CD4-positive, alpha-beta T cell treated with Interleukin-1 beta for 1 hour (primary cell): ENCODE results near the gene MOB3B.
"Not testable (repeated sequence)": the region's sequence is repeated elsewhere in the genome, so short reads cannot be mapped to it uniquely, and the experiment has no call there.

Experiments used
- DNase-seq, 2 donors: peaks; one replicate each; pipeline ENCODE4 v3.0.0-alpha.2; 2020 to 2022

MOB3B gene

DNA sequence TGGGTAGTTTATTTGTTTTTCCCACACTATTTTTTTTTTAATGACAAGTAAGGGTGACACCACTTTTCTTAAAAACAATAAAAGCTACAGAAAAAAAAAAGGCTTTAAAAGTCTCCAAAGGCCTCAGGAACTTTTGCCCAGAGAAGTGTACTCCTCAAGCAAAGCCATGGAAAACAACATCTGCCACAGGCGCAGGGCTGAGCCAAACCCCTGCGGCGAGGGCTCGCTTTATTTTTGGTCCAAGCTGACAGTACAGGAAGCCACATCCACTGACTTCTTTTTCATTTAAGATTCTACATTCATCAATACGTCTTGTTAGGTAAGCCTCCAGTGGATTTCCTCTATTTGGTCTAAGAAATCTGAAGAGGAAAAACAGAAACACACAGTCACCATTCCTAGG is 57.4 kb downstream of the MOB3B start:
- no peak for DNase-seq

DNA sequence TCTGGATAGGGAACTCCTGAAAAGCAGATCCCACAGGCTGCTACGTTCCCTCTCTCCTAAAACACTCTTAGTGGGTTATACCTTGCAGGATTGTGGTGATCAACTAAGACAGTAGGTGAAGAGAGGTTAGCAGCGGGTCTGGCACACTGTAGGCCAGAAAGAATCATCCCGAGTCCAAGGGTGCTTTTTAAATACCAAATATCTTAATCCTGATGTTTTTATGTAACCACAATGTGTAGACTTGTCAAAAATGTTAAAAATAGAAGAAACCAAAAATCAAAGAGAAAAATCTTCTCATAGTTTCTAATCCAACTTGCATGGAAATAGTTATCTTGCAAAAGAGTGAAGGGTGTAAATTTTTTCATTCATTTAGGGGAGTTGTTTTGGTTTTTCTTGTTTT is 57.8 kb downstream of the MOB3B start:
- DNase-seq: no peak

DNA sequence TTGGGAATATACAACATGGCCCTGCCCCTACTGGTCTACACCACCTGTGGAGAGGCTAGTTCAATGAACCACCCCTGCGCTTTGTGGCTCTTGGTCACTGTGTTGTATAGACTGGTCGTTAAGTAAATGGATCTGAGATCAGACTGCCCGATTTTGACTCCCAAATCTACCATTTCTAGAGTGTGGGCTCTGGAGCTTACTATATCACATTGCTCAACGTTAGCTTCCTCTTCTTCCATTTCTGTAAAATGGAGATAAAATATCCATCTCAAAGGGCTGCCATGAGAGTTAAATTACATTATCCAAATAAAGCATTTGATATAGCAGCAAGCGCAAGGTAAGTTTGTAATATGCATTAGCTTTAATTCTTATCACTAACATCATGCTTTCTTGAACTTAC is 58.2 kb downstream of the MOB3B start:
- DNase-seq: no peak

DNA sequence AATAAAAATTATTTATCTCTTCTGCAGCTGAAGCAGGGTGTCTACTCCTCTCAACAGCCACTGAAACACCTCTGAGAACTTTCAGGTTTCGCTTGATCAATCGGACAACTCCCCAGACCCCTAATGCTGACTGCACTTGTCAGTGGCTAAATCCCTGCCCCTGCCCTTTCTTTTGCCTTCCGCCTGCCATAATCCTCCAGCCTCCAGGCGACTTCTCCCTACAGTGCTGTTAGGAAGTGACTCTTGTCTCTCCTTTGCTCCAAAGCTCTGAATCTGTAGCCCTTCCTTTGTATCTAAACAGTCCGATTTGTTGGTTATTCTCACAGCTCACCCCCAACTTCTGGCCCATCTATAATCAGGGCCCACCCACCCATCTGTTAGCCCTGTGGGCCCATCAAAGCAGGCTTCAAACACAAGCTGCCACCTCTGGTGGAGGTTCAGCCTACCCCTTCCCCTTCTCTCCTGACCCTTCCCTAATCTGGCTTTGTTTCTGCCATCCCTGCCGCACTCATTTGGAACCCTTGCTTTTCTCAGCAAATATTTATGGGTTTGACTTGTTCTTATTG is 59.2 kb downstream of the MOB3B start:
- no peak for DNase-seq

DNA sequence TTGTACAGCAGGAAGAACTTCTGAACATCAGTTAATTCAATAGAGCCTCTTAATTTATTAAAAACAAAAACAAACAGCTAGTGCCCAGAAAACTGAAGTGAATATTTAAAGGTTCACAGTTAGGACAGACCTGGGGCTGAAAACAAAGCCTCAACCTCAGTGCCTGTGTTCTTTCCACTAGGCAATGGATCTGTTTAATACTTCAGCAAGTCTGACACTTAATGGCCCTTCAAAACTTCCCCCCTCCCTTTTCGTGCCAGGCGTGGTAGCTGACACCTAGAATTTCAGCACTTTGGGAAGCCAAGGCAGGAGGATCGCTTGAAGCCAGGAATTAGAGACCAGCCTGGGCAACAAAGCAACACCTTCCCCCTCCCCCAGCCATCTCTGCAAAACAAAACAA is 60.1 kb downstream of the MOB3B start:
- DNase-seq: no peak

DNA sequence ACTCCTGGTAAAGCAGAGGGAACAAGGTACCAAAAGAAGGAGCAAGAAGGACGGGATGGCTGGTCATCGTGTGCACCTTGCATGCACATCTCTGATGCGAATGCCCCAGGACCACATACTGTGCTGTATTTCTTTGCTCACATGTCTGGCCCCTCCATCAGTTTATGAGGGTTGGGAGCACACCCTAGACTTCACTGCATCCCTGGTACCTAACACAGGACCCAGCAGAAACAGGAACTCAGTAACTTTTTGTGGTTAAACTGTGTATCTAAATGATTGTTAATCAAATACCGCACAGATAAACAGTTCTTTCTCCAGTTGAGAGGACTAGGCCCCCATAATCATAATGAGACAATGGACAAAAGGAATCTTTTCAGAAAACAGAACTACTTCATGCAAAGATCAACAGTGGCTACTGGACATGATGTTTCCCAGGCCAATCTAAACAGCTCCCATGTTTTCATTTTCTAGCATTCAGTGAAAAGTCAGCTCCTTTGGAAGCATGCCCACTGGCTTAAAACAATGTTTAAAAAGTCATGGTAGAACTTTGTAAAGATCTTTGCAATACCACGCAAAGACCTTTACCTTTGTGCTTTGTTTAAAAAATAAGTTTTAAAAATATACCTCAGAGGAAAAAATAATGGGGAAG is 61.0 kb downstream of the MOB3B start:
- no peak for DNase-seq

DNA sequence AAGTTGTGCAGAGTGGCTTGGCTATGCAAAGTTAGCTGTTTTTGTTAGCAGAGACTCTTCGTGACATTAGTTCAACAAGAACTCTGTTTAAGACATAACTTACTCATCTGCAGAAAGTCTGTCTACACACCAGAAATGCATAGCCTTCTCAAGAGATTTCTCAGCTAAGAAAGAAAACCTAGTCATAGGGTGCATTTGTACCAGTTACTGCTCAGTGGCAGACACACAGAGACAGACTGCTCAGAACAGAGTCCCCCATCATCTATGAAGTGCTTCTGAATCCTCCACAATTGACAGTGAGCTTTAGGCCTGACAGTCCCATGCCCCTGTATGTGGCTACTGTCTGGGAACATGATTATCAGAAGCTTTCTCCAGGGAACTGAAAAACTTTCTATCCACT is 61.6 kb downstream of the MOB3B start:
- no peak for DNase-seq

DNA sequence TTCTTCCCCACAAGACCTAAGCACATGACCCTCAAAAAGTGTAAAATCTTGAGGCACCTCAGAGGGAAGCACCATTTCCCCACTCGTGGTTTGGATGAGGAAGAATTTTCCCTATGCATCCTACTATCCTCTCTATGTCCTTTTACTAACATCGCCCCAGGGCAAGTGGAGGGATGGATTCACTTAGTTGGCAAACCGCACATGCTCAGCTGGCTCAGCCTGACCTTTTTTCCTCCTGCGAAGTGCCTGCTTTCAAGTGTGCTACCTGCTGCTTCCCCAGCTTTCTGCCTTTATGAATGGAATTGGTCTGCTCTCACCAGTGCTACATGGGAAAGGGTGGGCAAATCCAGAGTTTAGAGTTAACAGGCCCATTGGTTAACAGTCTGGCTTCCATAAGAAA is 62.1 kb downstream of the MOB3B start:
- DNase-seq: no peak

DNA sequence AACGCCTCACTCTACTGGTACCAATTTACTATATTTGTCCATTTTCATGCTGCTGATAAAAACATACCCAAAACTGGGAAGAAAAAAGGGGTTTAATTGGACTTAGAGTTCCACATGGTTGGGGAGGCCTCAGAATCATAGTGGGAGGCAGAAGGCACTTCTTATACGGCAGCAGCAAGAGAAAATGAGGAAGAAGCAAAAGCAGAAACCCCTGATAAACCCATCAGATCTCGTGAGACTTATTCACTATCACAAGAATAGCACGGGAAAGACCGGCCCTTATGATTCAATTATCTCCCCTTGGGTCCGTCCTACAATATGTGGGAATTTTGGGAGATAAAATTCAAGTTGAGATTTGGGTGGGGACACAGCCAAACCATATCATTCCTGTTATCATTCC is 63.1 kb downstream of the MOB3B start:
- DNase-seq: not testable (repeated sequence)

DNA sequence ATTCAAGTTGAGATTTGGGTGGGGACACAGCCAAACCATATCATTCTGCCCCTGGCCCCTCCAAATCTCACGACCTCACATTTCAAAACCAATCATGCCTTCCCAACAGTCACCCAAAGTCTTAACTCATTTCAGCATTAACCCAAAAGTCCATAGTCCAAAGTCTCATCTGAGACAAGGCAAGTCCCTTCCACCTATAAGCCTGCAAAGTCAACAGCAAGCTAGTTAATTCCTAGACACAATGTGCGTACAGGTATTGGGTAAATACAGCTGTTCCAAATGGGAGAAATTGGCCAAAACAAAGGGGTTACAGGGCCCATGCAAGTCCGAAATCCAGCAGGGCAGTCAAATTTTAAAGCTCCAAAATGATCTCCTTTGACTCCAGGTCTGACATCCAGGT is 64.7 kb downstream of the MOB3B start:
- DNase-seq: not testable (repeated sequence)

DNA sequence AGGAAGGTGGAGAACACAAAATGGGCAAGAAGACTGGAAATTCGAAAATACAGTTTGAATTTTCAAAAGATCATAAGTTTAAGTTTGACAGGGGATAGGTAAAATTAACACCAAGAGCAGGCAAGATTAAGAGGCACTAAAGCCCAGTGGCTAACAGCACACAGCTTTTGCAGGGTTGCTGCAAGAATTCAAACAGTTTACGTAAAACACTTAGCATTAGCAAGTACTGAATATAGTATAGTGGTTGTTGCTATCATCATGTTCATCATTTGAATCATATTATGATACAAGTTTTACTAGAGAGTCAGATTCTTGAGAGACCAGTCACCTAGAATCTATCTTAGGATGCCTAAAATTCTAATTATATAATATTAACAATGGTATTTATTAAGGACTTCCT is 66.8 kb downstream of the MOB3B start:
- DNase-seq: no peak

DNA sequence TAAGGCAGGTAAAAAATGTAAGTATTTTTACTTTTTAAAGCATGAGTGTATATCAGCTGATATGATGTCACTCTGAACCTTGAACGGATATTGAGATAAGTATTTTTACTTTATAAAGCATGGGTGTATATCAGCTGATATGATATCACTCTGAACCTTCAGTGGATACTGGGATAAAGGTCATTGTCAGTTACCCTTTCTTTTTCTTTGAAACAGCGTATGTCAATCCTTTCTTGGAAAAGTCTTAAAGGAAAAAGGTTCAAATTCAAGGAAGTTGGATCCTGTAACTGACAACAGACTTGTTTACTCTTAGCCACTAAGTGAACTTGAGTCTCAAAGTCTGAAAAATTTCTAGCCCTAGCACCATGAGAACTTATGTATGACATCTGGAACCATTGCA is 67.2 kb downstream of the MOB3B start:
- DNase-seq: no peak

DNA sequence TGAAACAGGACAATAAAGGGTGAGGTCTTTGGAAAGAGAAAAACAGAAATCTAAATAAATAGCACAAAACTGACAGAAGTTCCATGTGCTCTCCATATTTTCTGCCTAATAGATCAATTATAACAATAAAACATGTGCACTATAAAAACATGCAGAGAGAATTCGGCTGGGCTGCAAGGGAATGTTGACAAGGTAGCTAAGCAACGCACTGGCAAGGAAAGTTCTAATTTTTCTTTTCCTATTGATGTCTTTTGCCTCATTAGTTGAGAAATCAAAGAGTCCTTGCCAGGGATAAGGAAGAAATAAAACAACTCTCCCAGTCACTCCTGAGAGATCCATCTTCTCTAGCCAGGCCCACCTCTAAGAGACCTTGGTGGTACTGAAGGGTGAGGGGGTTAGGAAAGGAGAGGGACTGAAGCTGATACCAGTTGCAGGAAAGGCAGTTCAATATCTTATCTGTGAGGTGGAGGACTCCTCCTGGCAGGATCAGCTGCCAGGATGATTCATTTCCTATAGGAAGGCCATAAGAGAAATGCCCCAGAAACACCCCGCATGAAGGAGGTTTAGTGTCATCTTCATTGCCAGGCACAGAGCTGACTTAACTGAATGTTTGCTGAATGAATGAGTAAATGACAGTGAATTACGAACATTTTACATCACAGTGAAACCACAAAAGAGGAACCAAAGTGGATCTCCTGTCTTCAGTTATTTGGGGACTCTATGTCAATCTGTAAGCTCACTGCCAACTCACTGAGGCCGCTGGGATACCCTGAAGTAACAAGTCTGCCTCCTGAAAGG is 69.2 kb downstream of the MOB3B start:
- DNase-seq: peak; percentile 1 to 49

DNA sequence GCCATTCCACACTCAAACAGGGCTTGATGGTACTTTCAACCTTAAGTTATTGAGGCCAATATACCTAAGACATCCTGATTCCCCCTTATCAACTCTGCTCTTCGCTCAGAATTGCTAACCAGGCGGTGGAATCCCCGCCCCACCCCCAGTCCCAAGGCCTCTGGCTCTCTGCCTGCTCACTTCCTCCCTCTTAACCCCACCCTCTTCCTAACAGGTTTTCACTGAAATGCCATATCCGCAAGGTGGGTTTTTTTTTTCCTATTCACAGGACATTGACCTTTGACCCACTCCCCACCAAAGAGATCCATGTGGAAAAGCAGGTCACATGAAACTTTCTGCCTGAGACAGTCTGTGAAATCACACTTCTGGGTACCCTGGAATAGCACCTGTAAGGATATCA is 72.2 kb downstream of the MOB3B start:
- no peak for DNase-seq

DNA sequence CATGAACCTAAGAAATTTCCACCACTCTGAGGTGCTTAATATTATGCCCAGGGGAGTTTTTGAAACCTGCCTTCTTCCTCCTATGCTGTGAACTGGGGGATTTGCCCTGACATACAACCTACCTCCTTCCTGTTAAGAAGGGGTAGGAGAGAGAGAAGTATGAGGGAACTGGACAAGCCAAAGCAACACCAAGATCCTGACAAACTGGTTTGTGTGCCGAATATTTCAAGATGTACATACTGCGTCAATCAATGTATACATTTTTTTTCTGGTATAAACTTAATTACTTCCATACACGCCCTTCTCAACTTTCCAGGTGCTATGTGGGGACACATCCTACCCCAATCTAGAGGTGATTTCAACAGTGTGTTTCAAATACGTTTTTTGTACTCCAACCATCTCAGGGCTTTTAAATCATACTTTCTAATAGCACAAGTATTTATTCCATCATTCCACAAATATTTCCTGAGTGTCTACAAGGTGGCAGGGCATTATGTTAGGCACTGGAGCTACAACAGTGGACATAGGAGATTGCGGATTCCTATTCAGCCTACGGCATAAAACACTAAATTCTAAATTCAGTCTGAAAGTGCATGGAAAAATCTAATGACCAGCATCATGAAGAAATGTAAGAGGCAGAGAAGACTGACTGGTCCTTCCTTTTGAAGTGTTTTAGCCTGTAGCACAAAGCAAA is 75.6 kb downstream of the MOB3B start:
- no peak for DNase-seq

DNA sequence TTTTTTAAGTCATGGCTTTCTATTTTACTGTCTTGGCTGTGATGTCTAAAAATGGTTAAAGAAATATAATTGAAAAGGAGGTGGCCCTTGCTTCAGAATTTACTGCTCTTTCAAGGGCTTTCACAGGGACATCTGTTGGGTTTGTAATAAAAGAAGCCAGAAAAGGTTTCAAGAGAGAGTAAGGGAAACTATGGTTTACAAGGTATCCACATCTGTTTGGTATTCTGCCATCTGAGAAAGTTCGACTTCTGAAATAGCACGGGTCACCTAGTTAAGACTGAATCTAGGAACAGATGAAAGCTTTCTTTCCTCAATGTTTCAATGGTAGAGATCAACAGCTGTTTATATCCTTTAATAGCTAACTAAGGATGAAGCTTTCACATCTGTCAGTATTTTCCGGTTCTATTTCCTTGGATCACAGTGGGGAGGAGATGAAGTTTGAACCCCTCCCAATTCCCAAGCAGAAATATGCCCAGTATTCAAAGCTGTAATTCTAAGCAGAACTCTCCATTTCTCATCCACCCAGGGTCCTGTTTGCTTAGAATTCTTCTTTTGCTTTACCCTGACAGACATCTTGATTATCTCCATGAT is 78.3 kb downstream of the MOB3B start:
- DNase-seq: no peak

DNA sequence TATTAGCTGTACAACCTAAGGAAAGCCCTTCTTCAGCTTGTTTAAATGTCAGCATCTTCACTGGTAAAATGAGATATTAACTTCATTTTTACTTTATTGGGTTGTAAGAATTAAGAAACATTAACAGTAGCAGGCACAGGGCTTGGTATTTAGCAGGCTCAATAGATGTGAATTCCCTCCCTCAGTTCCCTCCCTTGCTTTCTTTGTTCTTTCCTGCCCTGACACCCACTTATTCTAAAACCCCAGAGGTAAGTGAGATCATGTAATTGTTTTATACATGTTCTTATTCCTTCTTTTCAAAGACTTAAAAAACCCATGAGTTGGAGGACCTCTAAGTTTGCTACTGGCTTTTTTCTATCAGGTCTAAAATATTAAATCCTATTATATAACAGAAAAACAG is 78.9 kb downstream of the MOB3B start:
- no peak for DNase-seq

DNA sequence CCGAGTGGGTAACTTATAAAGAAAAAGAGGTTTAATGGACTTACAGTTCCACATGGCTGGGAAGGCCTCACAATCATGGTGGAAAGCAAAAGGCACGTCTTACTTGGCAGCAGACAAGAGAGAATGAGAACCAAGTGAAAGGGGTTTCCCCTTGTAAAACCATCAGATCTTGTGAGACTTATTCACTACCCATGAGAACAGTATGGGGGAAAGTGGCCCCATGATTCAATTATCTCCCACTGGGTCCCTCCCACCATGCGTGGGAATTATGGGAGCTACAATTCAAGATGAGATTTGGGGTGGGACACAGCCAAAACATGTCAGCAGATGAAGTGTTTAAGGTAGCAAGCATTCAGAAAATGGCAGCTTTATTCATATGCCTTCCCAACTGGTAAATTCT is 81.3 kb downstream of the MOB3B start:
- not testable (repeated sequence) for DNase-seq

DNA sequence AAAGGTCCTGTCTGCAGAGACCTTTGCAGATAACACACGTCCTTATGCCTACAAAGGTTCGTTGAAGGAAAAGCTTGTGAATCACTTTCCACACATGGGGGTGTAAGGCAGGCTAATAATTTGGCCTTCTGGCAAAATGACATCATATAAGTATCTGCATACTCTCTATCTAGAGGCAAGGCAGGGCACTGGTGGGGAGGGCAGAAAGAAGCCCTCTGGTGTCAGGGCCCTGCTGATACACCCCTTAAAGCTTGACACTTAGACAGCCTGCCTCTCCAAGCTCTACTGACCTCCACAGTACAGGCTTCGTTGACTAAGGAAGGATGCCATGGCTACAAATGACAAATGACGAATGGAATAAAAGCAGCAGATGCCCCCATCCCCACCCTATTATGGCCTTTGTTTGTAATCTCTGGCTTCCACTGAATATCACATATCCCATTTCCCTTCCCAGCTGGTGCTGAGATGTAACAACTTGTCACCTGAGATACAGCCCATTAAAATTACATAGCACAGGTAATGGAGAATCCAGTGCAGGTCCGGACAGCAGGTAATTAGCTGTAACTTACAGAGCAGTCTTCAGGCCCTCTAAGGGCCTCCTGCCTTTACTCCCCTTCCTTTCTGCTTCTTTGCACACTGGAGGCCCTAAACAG is 82.5 kb downstream of the MOB3B start:
- no peak for DNase-seq

DNA sequence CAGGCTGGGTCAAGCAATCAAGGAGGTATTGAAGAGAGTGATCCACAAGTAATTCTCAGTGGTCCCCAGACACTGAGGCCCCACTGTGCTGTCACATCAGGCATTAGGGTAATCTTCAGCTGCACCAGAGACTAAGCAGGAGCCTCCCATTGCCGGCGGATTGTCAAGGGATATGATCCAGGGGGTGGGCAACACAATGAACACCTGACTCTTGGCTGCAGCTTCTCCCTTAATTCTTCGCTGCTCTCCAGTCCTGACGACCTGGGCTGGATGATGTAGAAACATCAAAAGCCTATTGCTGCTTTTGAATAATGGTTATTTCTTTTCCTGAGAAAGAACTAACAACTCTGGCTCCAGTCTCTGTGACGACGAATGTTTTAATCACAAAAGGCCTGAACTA is 83.9 kb downstream of the MOB3B start:
- no peak for DNase-seq

DNA sequence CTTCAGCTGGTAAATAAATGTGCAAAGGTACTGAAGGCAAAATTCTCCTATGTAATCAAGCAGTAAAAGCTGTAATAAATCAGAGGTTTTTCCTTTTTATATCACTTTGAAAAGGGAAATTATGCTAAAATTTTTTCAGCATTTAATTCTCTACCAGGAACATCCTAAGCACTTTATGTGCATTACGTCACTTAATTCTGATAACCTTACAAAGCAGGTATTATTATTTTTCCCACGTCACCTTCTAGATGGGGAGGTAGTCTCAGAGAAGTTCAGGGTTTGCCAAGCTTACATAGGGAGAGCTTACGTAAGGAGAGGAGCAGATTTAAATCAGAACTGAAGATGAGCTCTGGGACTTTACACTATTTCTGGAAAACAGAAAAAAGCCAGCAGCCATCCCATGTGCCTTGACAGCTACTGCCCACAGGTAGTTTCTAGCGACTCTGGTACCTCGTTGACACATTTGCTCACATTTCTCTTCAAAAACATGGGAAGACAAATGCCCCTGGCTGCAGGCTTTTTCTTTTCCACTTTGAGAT is 84.5 kb downstream of the MOB3B start:
- DNase-seq: no peak

DNA sequence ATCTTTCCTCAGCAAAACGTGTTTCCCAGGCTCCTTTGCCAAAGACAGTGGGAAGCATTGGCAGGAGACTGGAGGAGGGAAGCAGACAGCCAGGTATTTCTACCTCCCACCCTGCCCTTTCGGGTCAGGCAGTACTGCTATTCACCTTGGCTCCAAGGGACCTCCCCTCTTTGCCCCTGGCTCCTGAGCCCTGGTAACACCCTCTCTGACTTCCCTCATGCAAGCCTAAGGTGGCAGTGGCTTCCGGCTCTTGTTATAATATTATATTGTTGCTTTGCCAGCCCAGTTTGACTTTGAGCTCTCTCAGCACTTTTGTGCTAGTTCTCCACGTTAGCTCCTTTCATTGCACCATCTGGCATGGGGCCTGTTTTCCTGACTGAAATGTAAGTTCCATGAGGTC is 87.2 kb downstream of the MOB3B start:
- DNase-seq: no peak

DNA sequence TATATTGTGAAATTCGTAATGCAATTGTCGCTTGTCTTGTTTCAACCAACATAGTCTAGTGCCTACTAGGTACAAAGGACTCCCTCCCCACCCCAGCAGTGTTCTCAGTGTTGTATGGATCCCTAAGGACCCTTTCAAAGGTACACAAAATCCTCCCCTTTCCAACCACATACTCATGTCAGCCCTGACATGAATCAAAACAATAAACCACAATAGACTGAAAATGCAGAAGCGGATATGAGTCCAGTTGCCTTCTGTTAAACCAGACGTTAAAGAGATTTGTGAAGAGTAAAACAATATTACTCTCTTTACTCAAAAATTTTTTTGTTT is 87.9 kb downstream of the MOB3B start:
- DNase-seq: no peak
